GM21737 (cell line): Measurements from ENCODE around the gene PTPN14.
"Not testable (repeated sequence)": the region's sequence is repeated elsewhere in the genome, so short reads cannot be mapped to it uniquely, and the experiment has no call there.

Experiments
- ATAC-seq: cut with Tn5 transposase; IDR thresholded peaks from one replicate; pipeline ENCODE4 v1.9.1; 2021; ENCODE audit warnings: mild to moderate bottlenecking, moderate library complexity; ENCODE audit not compliant: unreplicated experiment

PTPN14 gene

GRCh38 chr1:214404154-214404553, 147.2 kb downstream of the PTPN14 start:
- no peak for ATAC-seq

- no peak for ATAC-seq
These were observed 148.0 kb downstream of the PTPN14 start for GRCh38 chr1:214403431-214403830.

GRCh38 chr1:214402613-214403083, 148.8 kb downstream of the PTPN14 start:
- ATAC-seq: no peak

- no peak for ATAC-seq
These were observed 149.7 kb downstream of the PTPN14 start for GRCh38 chr1:214401666-214402065.

- no peak for ATAC-seq
These were observed 151.3 kb downstream of the PTPN14 start for GRCh38 chr1:214400131-214400530.

- ATAC-seq: no peak
These were observed 152.9 kb downstream of the PTPN14 start for GRCh38 chr1:214398490-214398889.

- no peak for ATAC-seq
These were observed 153.9 kb downstream of the PTPN14 start for GRCh38 chr1:214397497-214397896.

GRCh38 chr1:214396330-214396729, 155.1 kb downstream of the PTPN14 start:
- no peak for ATAC-seq

GRCh38 chr1:214394569-214394968, 156.8 kb downstream of the PTPN14 start:
- ATAC-seq: not testable (repeated sequence)

- ATAC-seq: no peak
These were observed 158.3 kb downstream of the PTPN14 start for GRCh38 chr1:214393086-214393485.

GRCh38 chr1:214391873-214392645, 159.3 kb downstream of the PTPN14 start:
- no peak for ATAC-seq

- no peak for ATAC-seq
These were observed 161.7 kb downstream of the PTPN14 start for GRCh38 chr1:214389734-214390133.

GRCh38 chr1:214386747-214387146, 164.7 kb downstream of the PTPN14 start:
- no peak for ATAC-seq

- no peak for ATAC-seq
These were observed 165.1 kb downstream of the PTPN14 start for GRCh38 chr1:214386333-214386732.

- no peak for ATAC-seq
These were observed 166.0 kb downstream of the PTPN14 start for GRCh38 chr1:214385428-214385827.

- no peak for ATAC-seq
These were observed 166.9 kb downstream of the PTPN14 start for GRCh38 chr1:214384373-214385079.

- no peak for ATAC-seq
These were observed 167.7 kb downstream of the PTPN14 start for GRCh38 chr1:214383381-214384372.

GRCh38 chr1:214380986-214381695, 170.3 kb downstream of the PTPN14 start:
- ATAC-seq: no peak

GRCh38 chr1:214380396-214380795, 171.0 kb downstream of the PTPN14 start:
- no peak for ATAC-seq

GRCh38 chr1:214379236-214379970, 172.0 kb downstream of the PTPN14 start:
- no peak for ATAC-seq
